Transverse colon (tissue), 4 donors: ENCODE results near the gene C19orf81. TPM values are rescaled to one million over a fixed set of nuclear protein-coding genes. Genes with fewer than 3 reads are reported as not detected.

Experiments used
- DNase-seq: peaks from one replicate; pipeline ENCODE4 v3.0.0-alpha.2; 2019
- H3K27ac ChIP-seq, 4 donors: fragments of 200-600 bp; sonication (generic); 2 replicates each; pipeline ENCODE4 v1.5.1; 2016 to 2018; ENCODE audit warnings: inconsistent platforms in 4 of 4
- H3K27me3 ChIP-seq: fragments of 200-600 bp; sonication (generic); 2 replicates; pipeline ENCODE4 v1.5.1; 2017; ENCODE audit warnings: inconsistent platforms
- H3K36me3 ChIP-seq, 4 donors: fragments of 200-600 bp; sonication (generic); 2 replicates each; pipeline ENCODE4 v1.5.1; 2017 to 2019; ENCODE audit warnings: inconsistent platforms in 4 of 4
- H3K4me1 ChIP-seq, 4 donors: fragments of 200-600 bp; sonication (generic); 2 replicates each; pipeline ENCODE4 v1.5.1; 2017 to 2020; ENCODE audit warnings: inconsistent platforms in 4 of 4
- H3K4me3 ChIP-seq, 4 donors: fragments of 200-600 bp; sonication (generic); 1 replicate in 1 of 4; 2 replicates in 3 of 4; pipeline versions ENCODE4 v1.5.1 to v1.6.1; 2017 to 2019; ENCODE audit warnings: inconsistent platforms in 4 of 4
- H3K9me3 ChIP-seq, 2 donors: fragments of 200-600 bp; sonication (generic); 2 replicates each; pipeline ENCODE4 v1.5.1; 2017 to 2019; ENCODE audit warnings: inconsistent platforms in 2 of 2
- CTCF ChIP-seq, 5 experiments: fragments of 200-600 bp in 3 of 5; fragments of 450-650 bp in 2 of 5; sonication (generic) in 3 of 5; IDR thresholded peaks; 1 replicate in 2 of 5; 2 replicates in 3 of 5; pipeline ENCODE4 v1.5.1; 2016 to 2017; ENCODE audit warnings: antibody characterized with exemption in 5 of 5, inconsistent platforms in 3 of 5, mild to moderate bottlenecking in 2 of 5, moderate library complexity in 1 of 5
- EP300 ChIP-seq: sonication (generic); formaldehyde crosslinking; IDR thresholded peaks from one replicate; pipeline ENCODE4 v1.6.1; 2017; ENCODE audit warnings: antibody characterized with exemption, low read depth
- POLR2A ChIP-seq: fragments of 450-650 bp; IDR thresholded peaks from one replicate; pipeline ENCODE4 v1.6.1; 2016; ENCODE audit warnings: antibody characterized with exemption, mild to moderate bottlenecking, moderate library complexity
- POLR2AphosphoS5 ChIP-seq, 3 donors: sonication (generic); formaldehyde crosslinking; IDR thresholded peaks; one replicate each; pipeline ENCODE4 v1.6.1; 2016; ENCODE audit warnings: antibody characterized with exemption in 3 of 3
- WGBS, 2 donors: methylation state at CpG; one replicate each; pipeline ENCODE4 v1.1.5; 2018; ENCODE audit warnings: low coverage in 1 of 2; 5-methylcytosine and 5-hydroxymethylcytosine counted together
- in situ Hi-C, 4 donors: fragments of 200-750 bp; cut with MboI; loops; one replicate each; pipeline versions ENCODE4 v1.15.0 to v1.15.1; 2017; ENCODE audit warnings: low sequenced_read_pairs in 3 of 4, low pct_ligation_motif_present in 1 of 4, low pct_unique_long_range_greater_than_20kb in 1 of 4
- intact Hi-C: fragments of 100-400 bp; cut with DNase I; formaldehyde crosslinking; loops from one replicate; pipeline ENCODE4 v1.15.1; 2023; ENCODE audit warnings: low total_unique reads
- total RNA-seq, 4 donors: library from RNA; depleted of rRNA; stranded (reverse); fragments of >200 nt; gene quantifications; one replicate each; pipeline ENCODE4 v1.1.0, GENCODE V29; 2016

Gene C19orf81
- total RNA-seq, 4 donors from 2014 or later: not detected

- in situ Hi-C loops: no loop called here
- WGBS, 2 donors: 23% methylated on average over 20 of the region's 51 CpGs; no CpG with 5 or more reads in 1 of the 2 donors
- no peaks in the 10 kb centered on the region for H3K4me1 ChIP-seq
Observed at GRCh38 chr19:50694815-50695145, 45.5 kb downstream of the C19orf81 start.

GRCh38 chr19:50695251-50696093, 46.2 kb downstream of the C19orf81 start:
- DNase-seq: no peak
- intact Hi-C loops (no loop called here), in situ Hi-C loops (no loop called here)
- Histone ChIP-seq H3K4me1 (no peaks in the 10 kb centered on the region), H3K27me3 (peaks cover 49% of the 10 kb centered on the region), H3K27ac (no peak overlapping the region), H3K9me3 (no peaks in the 10 kb centered on the region), H3K4me3 (no peak overlapping the region), H3K36me3 (no peaks in the 10 kb centered on the region)
- no peak for TF ChIP-seq POLR2AphosphoS5 (IDR thresholded peaks at IDR 0.05)
- TF ChIP-seq POLR2A: no peak
- no peak for TF ChIP-seq CTCF (IDR thresholded peaks at IDR 0.05)
- no peak for TF ChIP-seq EP300
- WGBS, 2 donors: 12% methylated on average over 45 of the region's 81 CpGs; no CpG with 5 or more reads in 1 of the 2 donors

More at GRCh38 chr19:50694815-50695145, 45.5 kb downstream of the C19orf81 start:
- DNase-seq: no peak
- Histone ChIP-seq H3K27ac (no peak overlapping the region), H3K36me3 (no peaks in the 10 kb centered on the region), H3K9me3 (no peaks in the 10 kb centered on the region), H3K27me3 (peaks cover 49% of the 10 kb centered on the region), H3K4me3 (no peak overlapping the region)
- intact Hi-C loops: no loop called here
- TF ChIP-seq POLR2AphosphoS5 (IDR thresholded peaks at IDR 0.05): no peak
- TF ChIP-seq CTCF (IDR thresholded peaks at IDR 0.05): no peak
- TF ChIP-seq EP300: no peak
- TF ChIP-seq POLR2A: no peak

GRCh38 chr19:50696094-50696483, 46.8 kb downstream of the C19orf81 start:
- peaks cover 51% of the 10 kb centered on the region for H3K27me3 ChIP-seq
- 51% methylated on average over 15 of the region's 15 CpGs; no CpG with 5 or more reads in 1 of the 2 donors for WGBS, 2 donors

More at GRCh38 chr19:50696094-50696483, 46.8 kb downstream of the C19orf81 start:
- TF ChIP-seq POLR2AphosphoS5 (IDR thresholded peaks at IDR 0.05) (no peak), CTCF (IDR thresholded peaks at IDR 0.05) (no peak), POLR2A (no peak), EP300 (no peak)
- no peak for DNase-seq
- Histone ChIP-seq H3K9me3 (no peaks in the 10 kb centered on the region), H3K27ac (no peak overlapping the region), H3K36me3 (no peaks in the 10 kb centered on the region), H3K4me3 (no peak overlapping the region), H3K4me1 (no peaks in the 10 kb centered on the region)
- intact Hi-C loops: no loop called here
- in situ Hi-C loops: no loop called here
